ENCODE measurements around the gene FLNA.

DNA sequence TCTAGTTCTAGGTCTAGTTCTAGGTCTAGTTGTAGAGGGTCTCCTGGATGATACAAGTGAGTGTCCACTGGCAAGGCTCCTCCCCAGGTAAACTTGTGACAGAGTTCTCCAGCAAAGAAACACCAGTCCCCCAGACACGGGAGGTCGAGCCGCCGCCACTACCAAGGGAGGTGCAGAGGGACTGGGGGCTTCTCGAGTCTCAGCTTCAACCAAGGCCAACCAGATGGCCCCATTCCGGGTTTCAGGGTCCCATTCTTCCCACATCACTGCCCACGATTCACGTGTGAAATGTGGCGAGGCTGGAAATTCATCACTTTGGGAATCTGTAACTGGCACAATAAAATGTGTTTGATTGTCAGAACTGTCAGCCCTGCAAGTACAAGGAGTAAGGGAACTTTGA lies 41.3 kb downstream of the FLNA start:
- TF ChIP-seq, protein P1, sequence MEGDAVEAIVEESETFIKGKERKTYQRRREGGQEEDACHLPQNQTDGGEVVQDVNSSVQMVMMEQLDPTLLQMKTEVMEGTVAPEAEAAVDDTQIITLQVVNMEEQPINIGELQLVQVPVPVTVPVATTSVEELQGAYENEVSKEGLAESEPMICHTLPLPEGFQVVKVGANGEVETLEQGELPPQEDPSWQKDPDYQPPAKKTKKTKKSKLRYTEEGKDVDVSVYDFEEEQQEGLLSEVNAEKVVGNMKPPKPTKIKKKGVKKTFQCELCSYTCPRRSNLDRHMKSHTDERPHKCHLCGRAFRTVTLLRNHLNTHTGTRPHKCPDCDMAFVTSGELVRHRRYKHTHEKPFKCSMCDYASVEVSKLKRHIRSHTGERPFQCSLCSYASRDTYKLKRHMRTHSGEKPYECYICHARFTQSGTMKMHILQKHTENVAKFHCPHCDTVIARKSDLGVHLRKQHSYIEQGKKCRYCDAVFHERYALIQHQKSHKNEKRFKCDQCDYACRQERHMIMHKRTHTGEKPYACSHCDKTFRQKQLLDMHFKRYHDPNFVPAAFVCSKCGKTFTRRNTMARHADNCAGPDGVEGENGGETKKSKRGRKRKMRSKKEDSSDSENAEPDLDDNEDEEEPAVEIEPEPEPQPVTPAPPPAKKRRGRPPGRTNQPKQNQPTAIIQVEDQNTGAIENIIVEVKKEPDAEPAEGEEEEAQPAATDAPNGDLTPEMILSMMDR (IDR thresholded peaks at IDR 0.05) = no peak
- TF ChIP-seq POLR2A (IDR thresholded peaks at IDR 0.05) = no peak

Data from breast epithelium (tissue), 3 donors.